ENCODE measurements around the gene GET3.
"Not testable (repeated sequence)": the region's sequence is repeated elsewhere in the genome, so short reads cannot be mapped to it uniquely, and the experiment has no call there.

The GET3 gene

GRCh38 chr19:12715929-12716328 lies 21.4 kb upstream of the GET3 start:
- DNase-seq (ENCODE audit: low spot score) = no peak

- no peak for DNase-seq (ENCODE audit: low spot score)
Measured at GRCh38 chr19:12720296-12720695, 17.0 kb upstream of the GET3 start.

- DNase-seq (ENCODE audit: low spot score) = no peak
Measured at GRCh38 chr19:12720851-12721655, 16.2 kb upstream of the GET3 start.

- DNase-seq (ENCODE audit: low spot score) = peak; percentile 49
Measured at GRCh38 chr19:12721656-12722565, 15.4 kb upstream of the GET3 start.

- peak; percentile 98 for DNase-seq (ENCODE audit: low spot score)
Measured at GRCh38 chr19:12722566-12723380, 14.5 kb upstream of the GET3 start.

- DNase-seq (ENCODE audit: low spot score) = no peak
Measured at GRCh38 chr19:12723381-12723640, 14.0 kb upstream of the GET3 start.

- DNase-seq (ENCODE audit: low spot score) = peak; percentile 73
Measured at GRCh38 chr19:12723641-12724426, 13.5 kb upstream of the GET3 start, which contains the start of gene TNPO2. TSS of gene TNPO2 (minus strand) at chr19:12723932. CDS start at chr19:12720977, 2,955 bp downstream.

- not testable (repeated sequence) for DNase-seq (ENCODE audit: low spot score)
Measured at GRCh38 chr19:12725612-12726011, 11.7 kb upstream of the GET3 start.

- no peak for DNase-seq (ENCODE audit: low spot score)
Measured at GRCh38 chr19:12726988-12727316, 10.3 kb upstream of the GET3 start.

GRCh38 chr19:12727745-12728433 lies 9.4 kb upstream of the GET3 start:
- DNase-seq (ENCODE audit: low spot score) = no peak

GRCh38 chr19:12730064-12730463 lies 7.2 kb upstream of the GET3 start:
- no peak for DNase-seq (ENCODE audit: low spot score)

- no peak for DNase-seq (ENCODE audit: low spot score)
Measured at GRCh38 chr19:12731337-12731736, 6.0 kb upstream of the GET3 start.

- DNase-seq (ENCODE audit: low spot score) = peak; percentile 23
Measured at GRCh38 chr19:12733369-12734214, 3.7 kb upstream of the GET3 start.

GRCh38 chr19:12737835-12738351 lies 596 bp downstream of the GET3 start:
- no peak for DNase-seq (ENCODE audit: low spot score)

- DNase-seq (ENCODE audit: low spot score) = no peak
Measured at GRCh38 chr19:12745166-12745897, 8.0 kb downstream of the GET3 start.

- DNase-seq (ENCODE audit: low spot score) = no peak
Measured at GRCh38 chr19:12748489-12748888, 11.2 kb downstream of the GET3 start.

- no peak for DNase-seq (ENCODE audit: low spot score)
Measured at GRCh38 chr19:12749938-12750521, 12.7 kb downstream of the GET3 start.

- DNase-seq (ENCODE audit: low spot score) = no peak
Measured at GRCh38 chr19:12750851-12751250, 13.6 kb downstream of the GET3 start.

- no peak for DNase-seq (ENCODE audit: low spot score)
Measured at GRCh38 chr19:12751635-12752034, 14.3 kb downstream of the GET3 start, which contains the start of gene BEST2. TSS of gene BEST2 (plus strand) at chr19:12751791. CDS start at chr19:12752593, 802 bp downstream.

Data from Ammon's horn (tissue), 1 donor.